Liver (tissue), 9 donors: ENCODE results near the gene UBASH3A. TPM values are rescaled to one million over a fixed set of nuclear protein-coding genes. Genes with fewer than 3 reads are reported as not detected.

Source experiments
- DNase-seq: peaks from one replicate; pipeline ENCODE4 v3.0.0-alpha.2; 2017; ENCODE audit warnings: low spot score
- H3K27ac ChIP-seq, 2 donors: one replicate each; pipeline ENCODE4 v1.7.0; 2013; ENCODE audit warnings: inconsistent platforms in 2 of 2, low read length in 2 of 2, control low read depth in 1 of 2, low read depth in 1 of 2, mild to moderate bottlenecking in 1 of 2
- H3K27me3 ChIP-seq, 4 donors: one replicate each; pipeline versions ENCODE4 v1.6.1 to v1.7.0; 2013; ENCODE audit warnings: low read length in 3 of 4, inconsistent platforms in 1 of 4, mild to moderate bottlenecking in 1 of 4, moderate library complexity in 1 of 4; ENCODE audit not compliant: control insufficient read depth in 4 of 4, insufficient read depth in 4 of 4
- H3K36me3 ChIP-seq, 4 donors: one replicate each; pipeline versions ENCODE4 v1.6.1 to v1.7.0; 2013; ENCODE audit warnings: low read length in 3 of 4, mild to moderate bottlenecking in 3 of 4, low read depth in 1 of 4, moderate library complexity in 1 of 4; ENCODE audit not compliant: control insufficient read depth in 4 of 4, insufficient read depth in 3 of 4
- H3K4me1 ChIP-seq, 4 donors: one replicate each; pipeline versions ENCODE4 v1.6.1 to v1.7.0; 2013; ENCODE audit warnings: low read length in 3 of 4, mild to moderate bottlenecking in 3 of 4, moderate library complexity in 1 of 4; ENCODE audit not compliant: control insufficient read depth in 4 of 4, insufficient read depth in 4 of 4
- H3K4me3 ChIP-seq, 3 donors: one replicate each; pipeline versions ENCODE4 v1.6.1 to v1.7.0; 2013; ENCODE audit warnings: low read length in 3 of 3, control low read depth in 1 of 3, low read depth in 1 of 3, mild to moderate bottlenecking in 1 of 3
- H3K9ac ChIP-seq, 2 donors: one replicate each; pipeline ENCODE4 v1.7.0; 2013; ENCODE audit warnings: low read length in 2 of 2, mild to moderate bottlenecking in 2 of 2, moderate library complexity in 2 of 2, control low read depth in 1 of 2, low read depth in 1 of 2
- H3K9me3 ChIP-seq, 4 donors: one replicate each; pipeline versions ENCODE4 v1.6.1 to v1.7.0; 2013; ENCODE audit warnings: low read length in 3 of 4; ENCODE audit not compliant: control insufficient read depth in 4 of 4
- ATF3 ChIP-seq: IDR thresholded peaks from 2 replicates; pipeline ENCODE4 v1.6.1; 2016; ENCODE audit warnings: antibody characterized with exemption
- CTCF ChIP-seq: fragments of 150-350 bp; IDR thresholded peaks from 2 replicates; pipeline ENCODE4 v1.5.1; 2017; ENCODE audit warnings: improper control_type of control experiment, low read depth, low read length; ENCODE audit not compliant: missing input control
- EGR1 ChIP-seq, 2 donors: IDR thresholded peaks; 2 replicates each; pipeline ENCODE4 v1.6.1; 2016 to 2018; ENCODE audit warnings: antibody characterized with exemption in 2 of 2, low read depth in 2 of 2
- FOXA2 ChIP-seq: IDR thresholded peaks from 2 replicates; pipeline ENCODE4 v1.6.1; 2016; ENCODE audit warnings: antibody characterized with exemption
- HNF4A ChIP-seq, 2 donors: conservative IDR thresholded peaks; 2 replicates each; pipeline ENCODE4 v1.6.1; 2016; ENCODE audit warnings: antibody characterized with exemption in 2 of 2, mild to moderate bottlenecking in 2 of 2
- HNF4G ChIP-seq: IDR thresholded peaks from 2 replicates; pipeline ENCODE4 v1.6.1; 2016; ENCODE audit warnings: antibody characterized with exemption
- JUND ChIP-seq, 2 donors: IDR thresholded peaks; 2 replicates each; pipeline ENCODE4 v1.6.1; 2016; ENCODE audit warnings: antibody characterized with exemption in 2 of 2
- MAX ChIP-seq: IDR thresholded peaks from 2 replicates; pipeline ENCODE4 v1.6.1; 2016; ENCODE audit warnings: antibody characterized with exemption
- NR2F2 ChIP-seq: IDR thresholded peaks from 2 replicates; pipeline ENCODE4 v1.6.1; 2016; ENCODE audit warnings: antibody characterized with exemption
- RAD21 ChIP-seq, 2 donors: IDR thresholded peaks; 2 replicates each; pipeline ENCODE4 v1.6.1; 2016; ENCODE audit warnings: antibody characterized with exemption in 2 of 2, mild to moderate bottlenecking in 2 of 2
- REST ChIP-seq: IDR thresholded peaks from 2 replicates; pipeline ENCODE4 v1.6.1; 2016; ENCODE audit warnings: antibody characterized with exemption, mild to moderate bottlenecking
- RXRA ChIP-seq, 2 donors: IDR thresholded peaks; 2 replicates each; pipeline ENCODE4 v1.6.1; 2017 to 2018; ENCODE audit warnings: antibody characterized with exemption in 2 of 2, mild to moderate bottlenecking in 1 of 2
- SP1 ChIP-seq: IDR thresholded peaks from 2 replicates; pipeline ENCODE4 v1.6.1; 2018; ENCODE audit warnings: antibody characterized with exemption, mild to moderate bottlenecking
- TAF1 ChIP-seq: conservative IDR thresholded peaks from 2 replicates; pipeline ENCODE4 v1.6.1; 2016; ENCODE audit warnings: antibody characterized with exemption, mild to moderate bottlenecking
- YY1 ChIP-seq: IDR thresholded peaks from 2 replicates; pipeline ENCODE4 v1.6.1; 2016; ENCODE audit warnings: antibody characterized with exemption, mild to moderate bottlenecking
- ZBTB33 ChIP-seq: IDR thresholded peaks from 2 replicates; pipeline ENCODE4 v1.6.1; 2016; ENCODE audit warnings: antibody characterized with exemption
- WGBS: extraction: QIAGEN DNeasy Blood & Tissue Kit; methylation state at CpG from one replicate; pipeline ENCODE4 v1.1.7; 2013; 5-methylcytosine and 5-hydroxymethylcytosine counted together
- polyA plus RNA-seq, 2 donors: library from polyadenylated mRNA; stranded (reverse) in 1 of 2; unstranded in 1 of 2; fragments of 200-250 nt in 1 of 2; fragments of >200 nt in 1 of 2; fragmentation: Nextera tagmentation in 1 of 2; extraction: Ambion mirVana in 1 of 2; gene quantifications; one replicate each; pipeline versions ENCODE4 v1.2.1 to v1.2.3, GENCODE V29; 2013 to 2015
- total RNA-seq, 2 donors: library from RNA; depleted of rRNA; stranded (reverse); fragments of >200 nt; gene quantifications; one replicate each; pipeline ENCODE4 v1.2.3, GENCODE V29; 2014
- donor health status: healthy.
- donor health status: healthy.
- donor health status: healthy.
- donor health status: healthy.
- donor health status: healthy.

The UBASH3A gene
- total and polyA plus RNA-seq, 4 donors, result 0.10 to 0.75 (median 0.45) TPM

- Histone ChIP-seq H3K9ac (no peak overlapping the region), H3K27me3 (peaks cover 0 to 3% (median 1%) of the 10 kb centered on the region in 4 donors), H3K9me3 (no peaks in the 10 kb centered on the region), H3K36me3 (no peaks in the 10 kb centered on the region), H3K4me1 (no peaks in the 10 kb centered on the region), H3K4me3 (no peak overlapping the region), H3K27ac (no peak overlapping the region)
- DNase-seq, result no peak
- 63% methylated on average over 27 of the region's 27 CpGs for WGBS
- TF ChIP-seq HNF4A (conservative IDR thresholded peaks at IDR 0.05) (peak in 1 of 2 donors; percentile 7), YY1 (no peak)
Observed at GRCh38 chr21:42414928-42415769, 11.4 kb downstream of the UBASH3A start.

GRCh38 chr21:42417533-42417932 lies 13.8 kb downstream of the UBASH3A start:
- Histone ChIP-seq H3K9me3 (peaks cover 0 to 2% (median 0%) of the 10 kb centered on the region in 4 donors), H3K27me3 (peaks cover 0 to 3% (median 1%) of the 10 kb centered on the region in 4 donors), H3K4me3 (no peak overlapping the region), H3K4me1 (no peaks in the 10 kb centered on the region), H3K9ac (no peak overlapping the region), H3K36me3 (no peaks in the 10 kb centered on the region), H3K27ac (no peak overlapping the region)
- WGBS, result 76% methylated on average over 6 of the region's 6 CpGs
- TF ChIP-seq CTCF (no peak), RAD21 (IDR thresholded peaks at IDR 0.05) (no peak), REST (no peak), SP1 (no peak), MAX (no peak), NR2F2 (no peak)
- no peak for DNase-seq

- peaks cover 0 to 3% (median 1%) of the 10 kb centered on the region in 4 donors for H3K27me3 ChIP-seq
- no peak overlapping the region for H3K9ac ChIP-seq
- no peak overlapping the region for H3K4me3 ChIP-seq
- DNase-seq, result no peak
- no peaks in the 10 kb centered on the region for H3K4me1 ChIP-seq
- 62% methylated on average over 4 of the region's 4 CpGs for WGBS
- H3K27ac ChIP-seq, result no peak overlapping the region
- H3K9me3 ChIP-seq, result peaks cover 0 to 2% (median 0%) of the 10 kb centered on the region in 4 donors
- no peaks in the 10 kb centered on the region for H3K36me3 ChIP-seq
- TF ChIP-seq RXRA (IDR thresholded peaks at IDR 0.05) (no peak), YY1 (no peak), HNF4A (conservative IDR thresholded peaks at IDR 0.05) (no peak), HNF4G (no peak), SP1 (no peak), CTCF (no peak), ZBTB33 (no peak), ATF3 (no peak), TAF1 (no peak), FOXA2 (no peak), JUND (IDR thresholded peaks at IDR 0.05) (no peak), RAD21 (IDR thresholded peaks at IDR 0.05) (no peak), EGR1 (IDR thresholded peaks at IDR 0.05; ENCODE audit: low read depth in 2 of 2) (no peak)
Observed at GRCh38 chr21:42418886-42419285, 15.2 kb downstream of the UBASH3A start.
